Thyroid gland (tissue), 4 donors: Measurements from ENCODE around the gene MXD4.

Source experiments
- CTCF ChIP-seq, 6 experiments: fragments of 200-600 bp in 3 of 6; fragments of 450-650 bp in 3 of 6; sonication (generic) in 3 of 6; IDR thresholded peaks; one replicate each; pipeline ENCODE4 v1.5.1; 2016 to 2019; ENCODE audit warnings: antibody characterized with exemption in 6 of 6, mild to moderate bottlenecking in 2 of 6, inconsistent platforms in 1 of 6, moderate library complexity in 1 of 6
- POLR2A ChIP-seq, 2 donors: fragments of 450-650 bp; IDR thresholded peaks; one replicate each; pipeline ENCODE4 v1.6.1; 2017; ENCODE audit warnings: antibody characterized with exemption in 2 of 2, mild to moderate bottlenecking in 2 of 2, moderate library complexity in 1 of 2

DNA sequence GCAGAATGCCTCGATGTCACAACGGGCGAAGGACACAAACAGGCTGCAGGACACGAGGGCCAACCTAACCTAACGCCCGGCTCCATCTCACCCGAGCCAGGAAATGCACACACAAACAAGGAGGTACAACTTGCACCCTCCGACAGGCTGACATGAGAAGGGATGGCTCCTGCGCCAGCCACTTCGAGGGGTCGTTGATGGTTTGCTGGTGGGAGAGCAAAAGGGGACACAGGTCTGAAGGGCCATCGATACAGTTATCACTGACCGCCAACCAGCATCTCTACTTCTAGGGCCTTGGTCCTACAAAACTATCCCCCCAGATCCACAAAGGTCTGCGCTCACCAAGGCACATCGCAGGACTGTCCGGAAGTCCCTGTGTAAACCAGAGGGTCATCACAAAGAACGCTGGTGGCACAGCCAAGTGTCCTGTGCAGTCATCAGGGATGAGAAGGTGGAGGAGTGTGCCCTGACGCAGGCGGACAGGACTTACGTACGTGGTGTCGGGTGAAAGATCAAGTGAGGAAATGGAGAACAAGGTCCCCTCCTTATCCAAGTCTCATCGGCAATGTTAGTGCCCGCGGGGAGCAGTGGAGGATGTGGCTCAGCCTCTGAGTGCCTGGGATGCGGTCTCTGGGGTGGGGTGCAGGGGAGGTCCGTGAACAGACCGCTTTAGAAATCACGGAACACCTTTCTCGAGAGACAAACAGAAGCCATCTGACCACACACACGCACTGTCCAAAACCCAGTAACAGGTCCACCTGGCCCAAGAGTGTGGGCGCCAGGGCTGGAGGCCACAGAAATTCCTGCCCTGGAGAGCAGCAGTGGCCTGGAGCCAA lies 7.0 kb downstream of the MXD4 start:
- TF ChIP-seq CTCF (IDR thresholded peaks at IDR 0.05) (no peak), POLR2A (IDR thresholded peaks at IDR 0.05) (no peak)
